Fibroblast of peridontal ligament (primary cell): ENCODE results near the gene BFSP2.
"Not testable (repeated sequence)": the region's sequence is repeated elsewhere in the genome, so short reads cannot be mapped to it uniquely, and the experiment has no call there.

Experiments used
- DNase-seq: peaks from one replicate; pipeline ENCODE4 v3.0.0-alpha.2; 2010; ENCODE audit errors: extremely low read depth

BFSP2 gene

DNA sequence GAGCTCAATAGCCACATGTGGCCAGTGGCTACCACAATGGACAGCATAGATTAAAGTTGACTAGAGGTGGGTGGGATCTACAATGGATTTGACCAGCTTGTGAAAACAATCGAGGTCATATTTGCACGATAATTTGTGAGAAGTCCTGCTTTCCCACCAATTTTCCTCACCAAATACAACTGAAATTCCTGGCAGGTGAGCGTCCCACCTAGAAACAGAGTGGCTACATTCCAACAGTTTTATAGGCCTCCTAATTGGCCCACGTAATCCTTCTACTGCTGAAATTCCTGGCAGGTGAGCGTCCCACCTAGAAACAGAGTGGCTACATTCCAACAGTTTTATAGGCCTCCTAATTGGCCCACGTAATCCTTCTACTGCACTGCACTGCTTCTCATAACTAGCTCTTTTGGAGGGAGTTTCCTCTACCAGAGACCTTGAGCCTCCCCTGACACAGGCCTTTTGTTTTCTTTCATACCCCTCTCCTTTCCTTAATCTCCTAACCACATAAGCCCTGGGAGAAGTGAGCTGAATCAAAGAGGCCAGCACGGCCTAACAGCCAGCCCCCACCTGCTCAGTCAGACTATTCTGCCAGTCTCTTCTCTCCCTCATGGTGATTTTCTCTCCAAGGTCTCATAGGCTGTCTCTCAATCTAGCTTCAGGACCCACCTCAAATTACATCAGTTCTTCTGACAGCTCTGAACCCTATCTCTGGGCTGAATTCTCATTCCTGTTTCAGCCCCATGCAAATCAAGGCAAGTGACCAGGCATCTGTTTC lies 80.2 kb downstream of the BFSP2 start:
- DNase-seq, result no peak

DNA sequence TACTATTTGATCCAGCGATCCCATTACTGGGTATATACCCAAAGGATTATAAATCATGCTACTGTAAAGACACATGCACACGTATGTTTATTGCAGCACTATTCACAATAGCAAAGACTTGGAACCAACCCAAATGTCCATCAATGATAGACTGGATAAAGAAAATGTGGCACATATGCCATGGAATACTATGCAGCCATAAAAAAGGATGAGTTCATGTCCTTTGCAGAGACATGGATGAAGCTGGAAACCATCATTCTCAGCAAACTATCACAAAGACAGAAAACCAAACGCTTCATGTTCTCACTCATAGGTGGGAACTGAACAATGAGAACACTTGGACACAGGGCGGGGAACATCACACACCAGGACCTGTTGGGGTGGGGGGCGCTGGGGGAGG lies 82.6 kb downstream of the BFSP2 start:
- not testable (repeated sequence) for DNase-seq

DNA sequence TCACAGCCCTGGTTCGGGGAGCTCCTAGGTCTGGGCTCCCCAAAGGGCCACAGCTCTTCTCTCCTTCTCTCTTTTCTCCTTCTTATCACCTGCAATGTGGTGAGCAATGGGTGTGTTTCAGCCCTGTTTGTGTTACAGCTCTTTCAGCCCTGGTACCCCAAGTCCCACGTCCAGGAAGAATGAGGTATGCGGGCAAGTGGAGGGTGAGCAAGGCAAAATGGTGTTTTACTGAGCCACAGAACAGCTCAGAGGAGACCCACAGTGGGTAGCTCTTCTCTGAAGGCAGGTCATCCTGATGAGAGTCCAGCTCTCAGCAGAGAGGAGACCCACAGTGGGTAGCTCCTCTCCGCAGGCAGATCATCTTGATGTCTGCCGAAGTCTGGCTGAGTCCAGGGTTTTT lies 86.8 kb downstream of the BFSP2 start:
- DNase-seq, result no peak

DNA sequence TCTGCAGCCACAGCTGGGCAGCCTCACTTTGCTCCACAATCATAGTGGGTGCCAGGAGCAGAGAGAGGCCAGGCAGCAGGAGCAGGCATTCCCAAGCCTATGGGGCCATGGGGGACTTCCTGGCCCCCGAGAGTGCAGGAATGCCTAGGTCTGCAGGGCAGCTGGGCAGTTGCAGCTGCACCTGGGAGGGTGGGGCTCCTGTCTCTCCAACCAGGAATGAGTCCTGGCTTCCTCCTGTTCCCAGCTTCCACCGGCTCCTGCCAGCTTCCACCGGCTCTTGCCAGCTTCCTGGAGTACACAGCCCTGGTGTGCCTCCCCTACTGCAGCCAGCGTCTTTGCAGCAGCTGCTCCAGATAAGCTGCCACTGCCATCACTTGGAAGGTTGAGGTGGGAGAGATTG lies 87.3 kb downstream of the BFSP2 start:
- no peak for DNase-seq

DNA sequence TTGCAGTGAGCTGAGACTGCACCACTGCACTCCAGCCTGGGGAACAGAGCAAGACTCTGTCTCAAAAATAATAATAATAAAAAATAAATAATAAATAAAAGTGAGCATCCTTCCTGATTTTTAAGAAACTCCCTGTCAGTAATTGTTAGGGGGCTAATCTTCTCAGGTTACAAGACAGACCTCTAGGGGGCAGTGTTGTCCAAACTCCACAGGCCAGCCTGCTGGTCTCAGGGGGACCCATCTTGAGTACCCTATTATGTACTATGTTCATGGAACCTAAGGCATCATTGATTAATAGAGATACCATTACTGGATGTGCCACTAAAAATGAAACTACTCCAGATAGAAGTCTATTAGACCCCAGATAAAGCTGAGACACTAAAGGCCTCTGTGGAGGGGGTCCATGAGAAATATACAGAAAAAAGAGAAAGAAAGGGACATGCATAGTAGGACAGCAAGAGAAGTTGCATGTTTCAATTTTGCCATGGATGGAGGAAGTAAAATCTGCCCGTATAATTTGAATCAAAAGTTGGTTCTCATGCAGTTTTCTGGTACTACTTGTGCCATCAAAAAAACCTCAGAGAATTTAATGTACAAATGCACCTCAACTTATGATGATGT lies 88.2 kb downstream of the BFSP2 start:
- peak; percentile 48 for DNase-seq

DNA sequence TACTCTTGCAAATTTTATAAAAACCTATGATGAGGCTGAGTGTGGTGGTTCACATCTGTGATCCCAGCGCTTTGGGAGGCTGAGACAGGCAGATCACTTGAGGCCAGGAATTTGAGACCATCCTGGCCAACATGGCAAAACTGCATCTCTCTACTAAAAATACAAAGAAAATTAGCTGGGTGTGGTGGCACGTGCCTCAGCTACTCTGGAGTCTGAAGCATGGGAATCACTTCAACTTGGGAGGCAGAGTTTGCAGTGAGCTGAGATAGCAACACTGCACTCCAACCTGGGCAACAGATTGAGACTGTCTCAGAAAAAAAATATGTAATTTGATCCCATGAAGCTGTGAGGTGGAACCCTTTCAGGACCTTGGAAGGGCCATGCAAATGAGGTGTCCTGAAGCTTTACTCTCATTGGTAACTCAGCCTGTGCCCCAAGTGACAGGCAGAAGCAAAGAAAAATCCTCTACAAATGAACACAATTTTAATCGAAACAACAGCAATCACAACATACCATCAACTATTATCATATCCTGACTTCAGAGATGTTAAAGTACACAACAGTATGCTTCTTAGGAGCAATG lies 89.0 kb downstream of the BFSP2 start:
- peak; percentile 16 for DNase-seq

DNA sequence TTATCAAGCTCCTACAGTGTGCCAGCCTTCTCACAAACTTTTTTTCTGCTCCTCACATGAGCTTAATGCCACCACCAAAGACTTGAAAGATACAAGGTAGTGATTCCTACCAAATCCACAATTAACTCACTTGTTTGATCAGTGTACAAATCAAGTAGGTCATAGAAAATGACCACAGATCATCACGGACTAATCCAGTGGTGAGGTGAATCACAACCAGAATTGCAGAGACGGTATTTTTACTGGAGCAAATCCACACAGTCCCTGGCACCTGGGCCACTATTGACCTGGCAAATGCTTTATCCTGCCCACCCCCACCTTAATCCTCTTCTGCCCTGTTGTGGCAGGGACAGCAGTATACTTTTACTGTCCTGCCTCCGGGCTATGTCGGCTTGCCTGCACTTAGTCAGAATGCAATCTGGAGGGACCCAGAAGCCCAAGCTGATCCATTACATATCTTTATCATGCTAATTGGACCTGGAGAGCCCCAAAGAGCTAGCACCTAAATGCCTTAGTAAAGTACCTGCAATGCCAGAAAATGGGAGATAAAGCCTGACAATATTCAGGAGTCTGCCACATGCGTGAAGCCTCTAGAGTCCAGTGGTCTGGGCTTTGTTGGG lies 89.7 kb downstream of the BFSP2 start:
- no peak for DNase-seq

DNA sequence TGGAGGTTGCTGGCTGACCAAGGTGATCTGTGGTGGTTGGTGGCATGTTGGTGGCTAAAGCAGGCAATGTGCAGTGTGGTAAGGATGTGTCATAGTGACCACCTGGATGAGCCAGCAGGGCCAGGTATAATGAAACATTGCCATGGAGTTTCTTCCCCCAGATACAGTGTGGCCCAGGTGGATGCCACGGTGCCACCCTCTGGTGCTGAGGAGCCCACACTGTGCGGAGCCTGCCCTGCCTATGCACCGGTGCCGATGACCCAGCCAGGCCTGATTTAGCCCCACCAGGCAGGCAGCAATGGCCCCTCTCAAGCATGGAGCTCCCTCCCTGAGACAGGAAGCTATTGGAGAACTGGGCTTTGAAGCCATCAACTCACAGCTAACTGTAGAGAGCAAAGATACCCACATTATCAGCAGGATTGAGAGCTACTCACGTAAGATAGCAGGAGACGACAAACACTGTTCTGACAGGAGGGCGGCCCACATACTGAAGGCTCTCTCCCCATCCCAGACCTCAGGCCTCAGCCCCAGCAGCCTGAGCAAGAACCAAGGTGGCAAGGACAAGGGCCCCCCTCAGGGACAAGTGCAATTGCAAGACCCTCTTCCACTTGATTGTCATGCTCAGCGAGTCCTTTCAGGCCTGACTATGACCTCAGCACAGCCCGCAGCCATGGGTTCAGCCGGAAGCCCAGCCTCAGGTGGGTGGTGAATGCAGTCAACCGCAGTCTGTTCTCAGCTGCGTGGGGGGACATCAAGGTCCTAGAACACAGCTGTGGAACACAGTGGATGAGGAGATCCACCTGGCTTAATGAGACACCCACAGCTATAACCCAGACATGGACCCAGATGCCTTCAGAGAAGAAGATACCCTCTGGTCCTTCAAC lies 90.9 kb downstream of the BFSP2 start:
- no peak for DNase-seq

DNA sequence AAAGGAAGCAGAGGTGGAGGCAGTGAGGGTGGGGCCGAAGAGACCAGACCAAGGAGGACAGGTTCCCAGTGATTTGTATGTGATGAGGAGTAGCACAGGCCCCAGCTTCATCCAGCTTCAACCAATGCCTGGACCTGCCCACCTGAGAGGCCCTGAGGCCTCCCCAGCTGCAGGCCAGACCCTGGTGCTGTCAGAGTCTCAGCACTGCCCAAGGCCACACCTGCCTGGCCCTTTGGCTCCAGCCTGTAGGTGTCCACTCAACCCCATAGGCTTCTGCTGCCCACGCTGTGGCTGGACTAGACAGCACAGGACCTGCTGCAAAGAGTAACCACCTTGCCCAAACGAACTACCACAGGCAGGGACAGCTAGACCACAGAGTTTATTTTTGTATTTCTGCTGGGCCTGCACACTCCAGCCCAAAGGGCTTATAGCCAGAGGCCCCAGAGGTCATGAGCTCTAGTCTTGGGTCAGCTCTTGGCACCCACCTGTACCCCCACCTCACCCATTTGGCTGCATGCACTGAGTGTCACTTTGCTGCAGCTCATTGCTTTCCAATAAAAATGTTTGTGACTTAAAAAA lies 91.7 kb downstream of the BFSP2 start:
- DNase-seq, result no peak

DNA sequence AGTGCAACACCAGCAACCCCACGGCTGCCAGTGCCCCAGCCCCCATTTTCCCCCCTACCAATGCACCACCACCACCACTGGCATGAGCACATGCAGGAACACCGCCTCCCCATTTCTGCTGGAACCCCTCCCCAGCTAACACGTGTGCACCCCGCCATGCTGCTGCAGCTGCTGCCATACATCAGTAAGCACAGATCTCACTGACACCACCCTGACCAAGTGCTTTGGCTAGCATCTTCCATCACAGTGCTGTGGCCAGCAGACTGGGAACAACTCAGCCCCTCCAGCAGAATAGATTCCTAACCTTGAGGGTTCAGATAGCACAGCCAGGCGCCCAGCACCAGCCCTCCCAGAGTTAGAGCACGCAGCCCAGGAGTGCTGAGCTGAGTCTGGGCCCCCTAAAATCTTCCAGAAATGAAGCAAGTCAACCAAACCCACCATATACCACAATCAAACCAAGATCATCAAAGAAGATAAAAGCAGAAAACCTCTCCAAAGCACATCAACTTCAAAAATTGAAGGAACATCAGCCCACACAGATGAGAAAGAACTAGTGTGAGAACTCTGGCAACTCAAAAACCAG lies 92.4 kb downstream of the BFSP2 start:
- no peak for DNase-seq

DNA sequence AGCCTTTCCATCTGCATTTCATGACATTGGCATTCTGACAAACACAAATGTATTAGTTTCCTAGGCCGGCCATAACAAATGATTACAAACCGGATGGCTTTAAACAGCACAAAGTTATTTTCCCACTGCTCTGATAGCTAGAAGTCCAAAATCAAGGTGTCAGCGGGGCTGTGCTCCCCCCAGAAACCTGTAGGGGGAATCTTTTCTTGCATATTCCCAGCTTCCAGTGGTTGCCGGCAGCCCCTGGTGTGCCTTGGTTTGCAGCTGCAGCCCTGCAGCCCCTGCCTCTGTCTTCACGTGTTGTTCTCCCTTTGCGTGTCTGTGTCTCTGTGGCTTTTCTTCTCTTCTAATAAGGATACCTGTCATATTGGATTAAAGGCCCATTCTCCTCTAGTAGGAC lies 94.6 kb downstream of the BFSP2 start:
- DNase-seq, result no peak

DNA sequence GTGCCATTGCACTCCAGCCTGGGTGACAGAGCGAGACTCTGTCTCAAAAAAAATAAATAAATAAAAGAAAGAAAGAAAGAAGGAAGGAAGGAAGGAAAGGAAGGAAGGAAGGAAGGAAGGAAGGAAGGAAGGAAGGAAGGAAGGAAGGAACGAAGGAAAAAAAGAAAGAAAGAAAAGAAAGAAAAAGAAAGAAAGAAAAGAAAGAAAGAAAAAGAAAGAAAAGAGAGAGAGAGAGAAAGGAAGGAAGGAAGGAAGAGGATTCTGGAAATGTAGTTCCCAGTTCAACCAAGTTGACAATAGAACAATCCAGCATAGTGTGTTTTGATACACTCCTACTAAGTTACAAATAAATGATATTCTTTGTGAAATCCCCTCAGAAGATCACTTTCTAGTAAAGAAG lies 102.7 kb downstream of the BFSP2 start:
- DNase-seq, result not testable (repeated sequence)

DNA sequence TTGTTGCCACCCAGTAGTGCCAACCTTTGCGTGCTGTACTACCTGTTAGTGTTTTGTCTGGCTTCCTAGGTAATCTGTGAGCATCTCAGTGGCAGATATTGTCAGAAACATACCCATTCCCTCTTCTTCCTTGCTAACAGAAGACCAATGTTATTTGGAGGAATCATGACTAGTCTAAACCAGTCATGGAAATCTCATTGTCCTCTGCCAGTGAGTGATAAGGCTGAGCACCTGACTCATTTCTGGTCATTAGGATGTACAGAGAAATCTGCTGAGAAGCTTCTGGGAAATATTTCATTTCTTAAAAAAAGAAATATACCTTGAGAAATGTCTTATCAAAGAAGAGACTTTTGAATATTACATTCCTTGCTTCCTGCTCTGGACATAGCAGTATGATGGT lies 103.6 kb downstream of the BFSP2 start:
- no peak for DNase-seq

DNA sequence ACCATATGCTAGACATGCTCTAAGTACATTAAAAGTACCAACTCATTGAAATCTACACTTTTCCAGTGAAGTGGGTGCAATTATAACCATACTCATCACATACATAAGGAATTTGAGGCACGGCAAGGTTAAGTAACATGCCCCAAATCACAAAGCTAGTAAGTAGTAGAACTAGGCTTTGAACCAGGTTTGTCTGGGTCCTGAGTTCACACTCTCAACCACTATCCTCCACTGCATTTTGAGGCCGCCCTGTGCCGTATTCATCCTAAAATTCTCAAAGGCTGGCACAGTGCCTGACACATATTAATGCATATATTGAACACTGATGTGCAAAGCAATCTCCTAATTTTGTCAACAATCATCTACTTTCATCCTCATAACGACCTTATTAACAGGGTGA lies 104.9 kb downstream of the BFSP2 start:
- no peak for DNase-seq

DNA sequence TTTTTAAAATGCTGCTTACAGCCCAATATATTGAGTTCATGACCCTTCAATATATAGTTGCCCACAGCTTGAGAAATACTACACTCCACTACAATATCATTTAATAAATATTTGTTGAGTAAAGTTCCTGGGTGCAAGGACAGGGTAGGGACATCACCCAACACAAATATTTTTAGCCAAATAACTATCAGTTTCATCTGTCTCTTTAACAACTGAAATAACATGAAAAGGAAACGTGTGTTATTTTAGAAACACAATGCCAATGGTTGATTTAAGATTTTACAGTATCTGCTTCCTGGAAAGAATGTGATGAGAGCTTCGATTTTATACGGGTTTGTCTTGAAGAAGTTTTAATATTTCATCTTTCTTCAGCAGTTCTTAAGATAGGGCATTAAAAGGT lies 106.0 kb downstream of the BFSP2 start:
- DNase-seq, result no peak

DNA sequence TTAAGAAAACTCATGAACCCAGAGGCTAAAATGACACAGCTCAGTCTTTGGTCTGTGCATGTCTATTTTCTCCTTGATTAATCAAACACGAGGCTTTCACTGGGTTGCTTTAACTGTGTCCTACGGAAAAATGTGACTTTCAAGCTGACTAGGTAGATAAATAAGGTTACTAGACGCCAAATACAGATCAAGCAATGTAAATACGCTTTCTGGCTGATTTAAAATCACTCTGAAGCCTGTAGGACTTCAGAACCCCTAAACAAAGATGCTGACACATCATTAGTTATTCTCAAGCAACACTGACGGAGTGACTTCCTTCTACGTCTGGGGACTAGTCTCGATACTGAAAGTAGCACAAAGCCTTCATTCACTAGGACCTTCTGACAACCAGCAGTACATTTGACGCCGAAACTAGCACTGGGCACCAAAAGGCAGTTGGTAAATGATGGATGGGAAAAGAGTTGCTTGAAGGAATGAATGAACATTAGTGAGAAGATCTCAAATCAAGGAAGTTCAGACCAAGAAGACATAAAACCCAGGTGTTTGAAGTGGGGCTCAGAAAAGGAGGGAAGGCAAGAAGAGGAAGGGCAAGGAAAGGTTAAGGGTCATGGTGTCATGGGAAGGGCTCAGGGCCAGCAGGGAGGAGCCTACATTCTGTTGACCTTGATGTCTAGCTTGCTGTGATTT lies 106.5 kb downstream of the BFSP2 start:
- DNase-seq, result no peak

DNA sequence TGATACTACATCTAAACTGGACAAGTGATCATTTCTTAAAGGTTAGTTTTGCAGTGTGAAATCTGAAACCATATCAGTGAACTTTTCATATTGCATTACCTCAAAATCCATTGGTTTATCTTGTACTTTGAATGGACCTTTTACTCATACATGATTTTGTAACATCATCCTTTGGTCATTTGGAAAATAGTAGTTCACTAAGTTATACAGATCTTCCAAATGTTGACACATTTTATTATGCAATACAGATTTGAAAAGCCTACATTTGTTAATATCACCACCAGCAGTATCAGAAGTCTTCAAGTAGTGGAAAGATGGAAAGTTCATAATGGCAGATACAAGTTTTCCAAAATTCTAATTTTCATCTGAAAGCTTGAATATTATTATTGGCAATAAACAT lies 109.6 kb downstream of the BFSP2 start:
- no peak for DNase-seq

DNA sequence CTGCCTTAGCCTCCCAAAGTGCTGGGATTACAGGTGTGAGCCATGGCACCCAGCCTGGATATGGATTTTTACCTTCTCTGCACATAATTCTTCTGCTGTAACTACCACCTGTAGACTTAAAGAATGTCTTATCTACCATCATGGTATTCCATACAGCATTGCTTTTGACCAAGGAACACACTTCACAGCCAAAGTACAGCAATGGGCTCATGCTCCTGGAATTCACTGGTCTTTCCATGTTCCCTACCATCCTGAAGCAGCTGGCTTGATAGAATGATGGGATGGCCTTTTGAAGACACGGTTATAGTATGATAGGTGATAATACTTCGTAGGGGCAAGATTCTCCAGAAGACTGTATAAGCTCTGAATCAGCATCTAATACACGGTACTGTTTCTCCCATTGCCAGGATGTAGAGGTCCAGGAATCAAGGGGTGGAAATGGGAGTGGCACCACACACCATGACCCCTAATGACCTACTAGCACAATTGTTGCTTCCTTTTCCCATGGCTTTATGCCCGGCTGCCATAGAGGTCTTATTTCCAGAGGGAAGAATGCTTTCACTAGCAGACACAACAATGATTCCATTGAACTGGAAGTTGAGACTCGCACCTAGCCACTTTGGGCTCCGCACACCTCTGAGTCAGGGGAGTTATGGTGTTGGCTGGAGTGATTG lies 112.7 kb downstream of the BFSP2 start:
- DNase-seq, result no peak

DNA sequence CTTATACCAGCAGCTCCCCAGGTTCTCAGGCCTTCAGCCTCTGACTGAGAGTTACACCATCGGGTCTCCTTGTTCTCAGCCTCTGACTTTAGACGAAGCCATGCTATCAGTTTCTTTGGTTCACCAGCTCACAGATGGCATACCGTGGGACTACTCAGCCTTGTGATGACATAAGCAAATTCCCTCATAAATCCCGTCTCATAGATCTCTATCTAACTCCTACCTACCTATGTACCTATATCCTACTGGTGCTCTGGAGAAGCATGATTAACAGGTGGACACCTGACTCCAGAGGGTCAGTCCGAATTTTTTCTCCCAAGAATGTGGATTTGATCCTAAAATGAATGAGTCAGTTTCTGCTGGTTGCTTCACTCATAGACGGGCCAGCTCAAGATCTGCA lies 114.6 kb downstream of the BFSP2 start:
- DNase-seq, result no peak

DNA sequence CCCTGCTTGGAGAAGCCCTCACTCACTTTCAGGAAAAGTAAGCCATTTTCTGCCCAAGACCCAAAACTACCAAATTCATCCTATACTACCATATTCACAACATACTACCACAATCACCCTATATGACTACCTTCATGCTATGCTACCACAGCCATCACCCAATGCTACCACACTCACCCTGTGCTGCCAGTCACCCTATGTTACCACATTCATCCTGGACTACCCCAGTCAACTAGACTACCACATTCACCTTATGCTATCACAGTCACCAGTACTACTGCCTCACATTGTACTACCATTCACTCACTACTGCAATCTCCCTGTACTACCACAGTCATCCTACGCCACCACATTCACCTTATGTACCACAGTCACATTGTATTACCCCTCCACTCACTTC lies 115.3 kb downstream of the BFSP2 start:
- no peak for DNase-seq
